Kidney epithelial cell (primary cell): ENCODE data around the gene TINCR. TPM values are rescaled to one million over a fixed set of nuclear protein-coding genes. Genes with fewer than 3 reads are reported as not detected.

Source experiments
- DNase-seq: peaks from one replicate; pipeline ENCODE4 v3.0.0-alpha.2; 2010; ENCODE audit warnings: low read depth
- H3K27me3 ChIP-seq: 2 replicates; pipeline ENCODE4 v1.6.0; 2011; ENCODE audit warnings: low read length; ENCODE audit not compliant: control insufficient read depth, insufficient read depth
- H3K36me3 ChIP-seq: 2 replicates; pipeline ENCODE4 v1.5.1; 2011; ENCODE audit warnings: low read length; ENCODE audit not compliant: control insufficient read depth, insufficient read depth
- H3K4me3 ChIP-seq: 2 replicates; pipeline ENCODE4 v1.5.1; 2011; ENCODE audit warnings: low read depth, mild to moderate bottlenecking, control low read depth, low read length
- total RNA-seq: library from RNA; depleted of rRNA; stranded (reverse); fragments of >200 nt; gene quantifications from 2 replicates; pipeline ENCODE4 v1.2.3, GENCODE V29; 2015
- TF ChIP-seq, protein P1 (sequence below): IDR thresholded peaks from 2 replicates; pipeline ENCODE4 v1.5.1; 2011; ENCODE audit warnings: mild to moderate bottlenecking, moderate library complexity, low read length, control low read depth, inconsistent platforms; ENCODE audit not compliant: insufficient read depth, poor library complexity, severe bottlenecking

The TINCR gene
- total RNA-seq, 1 donor from 2014 or later: 1.0 TPM

GRCh38 chr19:5564930-5565329 lies 2.8 kb downstream of the TINCR start:
- no peak for DNase-seq
- H3K27me3 ChIP-seq: peaks cover 44% of the 10 kb centered on the region
- H3K36me3 ChIP-seq: no peaks in the 10 kb centered on the region
- TF ChIP-seq, protein P1, sequence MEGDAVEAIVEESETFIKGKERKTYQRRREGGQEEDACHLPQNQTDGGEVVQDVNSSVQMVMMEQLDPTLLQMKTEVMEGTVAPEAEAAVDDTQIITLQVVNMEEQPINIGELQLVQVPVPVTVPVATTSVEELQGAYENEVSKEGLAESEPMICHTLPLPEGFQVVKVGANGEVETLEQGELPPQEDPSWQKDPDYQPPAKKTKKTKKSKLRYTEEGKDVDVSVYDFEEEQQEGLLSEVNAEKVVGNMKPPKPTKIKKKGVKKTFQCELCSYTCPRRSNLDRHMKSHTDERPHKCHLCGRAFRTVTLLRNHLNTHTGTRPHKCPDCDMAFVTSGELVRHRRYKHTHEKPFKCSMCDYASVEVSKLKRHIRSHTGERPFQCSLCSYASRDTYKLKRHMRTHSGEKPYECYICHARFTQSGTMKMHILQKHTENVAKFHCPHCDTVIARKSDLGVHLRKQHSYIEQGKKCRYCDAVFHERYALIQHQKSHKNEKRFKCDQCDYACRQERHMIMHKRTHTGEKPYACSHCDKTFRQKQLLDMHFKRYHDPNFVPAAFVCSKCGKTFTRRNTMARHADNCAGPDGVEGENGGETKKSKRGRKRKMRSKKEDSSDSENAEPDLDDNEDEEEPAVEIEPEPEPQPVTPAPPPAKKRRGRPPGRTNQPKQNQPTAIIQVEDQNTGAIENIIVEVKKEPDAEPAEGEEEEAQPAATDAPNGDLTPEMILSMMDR: no peak
- H3K4me3 ChIP-seq: no peak overlapping the region

DNA sequence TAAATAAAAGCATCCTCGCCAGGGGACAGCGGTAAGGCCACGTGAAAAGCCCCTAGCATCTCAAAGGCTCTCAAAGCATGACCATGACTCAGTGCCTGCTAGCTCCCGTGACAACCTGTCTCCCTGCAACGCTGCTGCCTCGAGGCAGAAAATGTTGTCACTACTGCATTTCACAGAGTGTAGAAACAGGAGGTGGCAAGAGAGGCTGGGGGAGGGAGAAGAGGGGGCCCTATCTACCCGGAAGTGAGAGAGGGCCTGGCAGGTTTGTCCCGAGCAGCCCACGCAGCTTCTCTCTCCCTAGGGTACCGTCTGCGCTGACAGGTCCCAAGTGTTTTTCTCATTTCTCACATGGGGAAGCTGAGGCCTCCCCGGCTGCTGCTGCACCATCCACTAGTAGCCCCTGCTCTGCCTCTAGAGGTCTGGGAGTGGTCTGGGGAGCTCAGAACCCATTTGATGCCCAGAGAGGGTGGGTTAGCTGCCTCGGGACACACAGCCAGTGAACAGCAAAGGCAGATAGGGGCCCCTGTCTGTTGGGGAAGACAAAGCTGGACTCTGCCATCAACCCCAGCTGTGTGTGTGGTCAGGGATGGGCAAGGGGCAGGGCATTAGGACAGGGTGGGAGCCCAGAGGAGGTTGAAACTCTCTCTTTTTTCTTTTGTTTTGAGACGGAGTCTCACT lies 3.7 kb downstream of the TINCR start:
- TF ChIP-seq, protein P1: no peak
- peaks cover 47% of the 10 kb centered on the region for H3K27me3 ChIP-seq
- no peaks in the 10 kb centered on the region for H3K36me3 ChIP-seq
- no peak overlapping the region for H3K4me3 ChIP-seq
- peak; percentile 10 for DNase-seq

DNA sequence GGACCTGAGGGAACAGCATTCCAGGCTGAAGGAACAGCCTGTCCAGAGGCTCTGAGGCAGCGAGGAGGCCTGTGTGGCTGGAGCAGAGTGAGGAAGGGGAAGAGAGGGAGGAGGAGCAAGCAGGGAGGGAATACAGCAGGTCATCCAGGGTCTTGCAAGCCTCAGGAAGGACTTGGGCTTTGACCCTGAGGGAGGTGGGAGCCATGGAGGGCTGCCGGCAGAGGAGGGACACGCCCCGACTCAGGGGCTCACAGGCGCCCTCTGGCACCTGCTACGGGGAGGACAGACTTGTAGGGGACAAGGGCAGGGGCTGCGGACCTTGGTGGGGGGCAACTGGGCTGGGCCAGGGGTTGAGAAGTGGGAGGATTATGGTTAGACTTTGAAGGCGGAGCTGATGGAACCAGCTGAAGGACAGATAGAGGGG lies 4.7 kb downstream of the TINCR start:
- TF ChIP-seq, protein P1: peak; percentile 6
- Histone ChIP-seq H3K27me3 (peaks cover 47% of the 10 kb centered on the region), H3K4me3 (no peak overlapping the region), H3K36me3 (no peaks in the 10 kb centered on the region)
- DNase-seq: no peak

GRCh38 chr19:5562280-5562679 lies 5.5 kb downstream of the TINCR start:
- Histone ChIP-seq H3K36me3 (no peaks in the 10 kb centered on the region), H3K4me3 (no peak overlapping the region), H3K27me3 (peaks cover 45% of the 10 kb centered on the region)
- TF ChIP-seq, protein P1: no peak
- no peak for DNase-seq

DNA sequence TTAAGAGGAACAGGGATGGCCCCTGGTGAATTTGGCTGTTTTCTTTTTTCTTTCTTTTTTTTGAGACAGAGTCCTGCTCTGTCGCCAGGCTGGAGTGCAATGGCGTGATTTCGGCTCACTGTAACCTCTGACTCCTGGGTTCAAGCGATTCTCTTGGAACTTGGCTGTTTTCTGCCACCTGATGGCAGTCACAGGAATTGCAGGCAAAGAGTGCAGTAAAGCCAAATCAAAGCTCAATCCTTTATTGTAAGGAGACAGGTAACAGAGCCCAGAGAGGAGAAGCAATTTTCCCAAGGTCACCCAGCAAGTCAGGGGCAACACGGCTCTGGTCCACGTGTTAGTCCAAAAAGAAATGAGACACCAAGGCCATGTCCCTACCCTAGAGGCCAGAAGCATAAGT lies 6.2 kb downstream of the TINCR start:
- no peaks in the 10 kb centered on the region for H3K36me3 ChIP-seq
- no peak overlapping the region for H3K4me3 ChIP-seq
- no peak for DNase-seq
- peaks cover 37% of the 10 kb centered on the region for H3K27me3 ChIP-seq
- TF ChIP-seq, protein P1: peak; percentile 31

GRCh38 chr19:5560156-5560555 lies 7.6 kb downstream of the TINCR start:
- TF ChIP-seq, protein P1: no peak

More at GRCh38 chr19:5560156-5560555, 7.6 kb downstream of the TINCR start:
- Histone ChIP-seq H3K36me3 (no peaks in the 10 kb centered on the region), H3K27me3 (peaks cover 24% of the 10 kb centered on the region), H3K4me3 (no peak overlapping the region)
- DNase-seq: no peak
